Measurements from ENCODE around the gene PLCG1.

Gene PLCG1

GRCh38 chr20:41176711-41177552, 39.6 kb downstream of the PLCG1 start:
- Histone ChIP-seq H3K4me1 (ENCODE audit: low read depth, poor library complexity, severe bottlenecking) (no peaks in the 10 kb centered on the region), H3K79me2 (ENCODE audit: insufficient read depth, low read depth) (no peaks in the 10 kb centered on the region), H3K4me2 (no peak overlapping the region), H3K9ac (no peak overlapping the region), H3K27ac (no peak overlapping the region), H3K27me3 (ENCODE audit: insufficient read depth, low read depth) (no peaks in the 10 kb centered on the region), H4K20me1 (ENCODE audit: insufficient read depth) (no peaks in the 10 kb centered on the region), H3K36me3 (ENCODE audit: insufficient read depth) (no peaks in the 10 kb centered on the region), H2AFZ (ENCODE audit: low read depth) (no peak overlapping the region), H3K4me3 (IDR thresholded peaks at IDR 0.05; ENCODE audit: insufficient read depth, low read depth, low read length) (no peak overlapping the region)
- TF ChIP-seq CTCF (conservative IDR thresholded peaks at IDR 0.05; ENCODE audit: low read depth, low read length): no peak

GRCh38 chr20:41177636-41178035, 40.3 kb downstream of the PLCG1 start:
- Histone ChIP-seq H4K20me1 (ENCODE audit: insufficient read depth) (no peaks in the 10 kb centered on the region), H3K4me1 (ENCODE audit: low read depth, poor library complexity, severe bottlenecking) (no peaks in the 10 kb centered on the region), H3K27me3 (ENCODE audit: insufficient read depth, low read depth) (no peaks in the 10 kb centered on the region), H3K36me3 (ENCODE audit: insufficient read depth) (no peaks in the 10 kb centered on the region), H2AFZ (ENCODE audit: low read depth) (no peak overlapping the region), H3K79me2 (ENCODE audit: insufficient read depth, low read depth) (no peaks in the 10 kb centered on the region), H3K9ac (no peak overlapping the region), H3K4me3 (IDR thresholded peaks at IDR 0.05; ENCODE audit: insufficient read depth, low read depth, low read length) (no peak overlapping the region), H3K27ac (no peak overlapping the region), H3K4me2 (no peak overlapping the region)
- no peak for TF ChIP-seq CTCF (conservative IDR thresholded peaks at IDR 0.05; ENCODE audit: low read depth, low read length)

GRCh38 chr20:41178495-41178894, 41.2 kb downstream of the PLCG1 start:
- Histone ChIP-seq H3K4me3 (IDR thresholded peaks at IDR 0.05; ENCODE audit: insufficient read depth, low read depth, low read length) (no peak overlapping the region), H3K4me1 (ENCODE audit: low read depth, poor library complexity, severe bottlenecking) (no peaks in the 10 kb centered on the region), H2AFZ (ENCODE audit: low read depth) (no peak overlapping the region), H3K27ac (no peak overlapping the region), H3K36me3 (ENCODE audit: insufficient read depth) (no peaks in the 10 kb centered on the region), H3K27me3 (ENCODE audit: insufficient read depth, low read depth) (no peaks in the 10 kb centered on the region), H3K9ac (no peak overlapping the region), H4K20me1 (ENCODE audit: insufficient read depth) (no peaks in the 10 kb centered on the region), H3K4me2 (no peak overlapping the region), H3K79me2 (ENCODE audit: insufficient read depth, low read depth) (no peaks in the 10 kb centered on the region)
- TF ChIP-seq CTCF (conservative IDR thresholded peaks at IDR 0.05; ENCODE audit: low read depth, low read length): no peak

GRCh38 chr20:41178904-41179432, 41.6 kb downstream of the PLCG1 start:
- Histone ChIP-seq H4K20me1 (ENCODE audit: insufficient read depth) (no peaks in the 10 kb centered on the region), H3K4me2 (no peak overlapping the region), H3K4me1 (ENCODE audit: low read depth, poor library complexity, severe bottlenecking) (no peaks in the 10 kb centered on the region), H3K27me3 (ENCODE audit: insufficient read depth, low read depth) (no peaks in the 10 kb centered on the region), H3K9ac (no peak overlapping the region), H2AFZ (ENCODE audit: low read depth) (no peak overlapping the region), H3K36me3 (ENCODE audit: insufficient read depth) (no peaks in the 10 kb centered on the region), H3K4me3 (IDR thresholded peaks at IDR 0.05; ENCODE audit: insufficient read depth, low read depth, low read length) (no peak overlapping the region), H3K79me2 (ENCODE audit: insufficient read depth, low read depth) (no peaks in the 10 kb centered on the region), H3K27ac (no peak overlapping the region)
- TF ChIP-seq CTCF (conservative IDR thresholded peaks at IDR 0.05; ENCODE audit: low read depth, low read length): no peak
